Left ventricle myocardium inferior (tissue), 1 donor: Measurements from ENCODE around the gene XRCC4. TPM values are rescaled to one million over a fixed set of nuclear protein-coding genes. Genes with fewer than 3 reads are reported as not detected.

Experiments
- DNase-seq: peaks from one replicate; pipeline ENCODE4 v3.0.0-alpha.2; 2020
- H3K27ac ChIP-seq: fragments of 200-600 bp; replicated peaks from 2 replicates; pipeline ENCODE4 v1.8.0; 2021
- H3K27me3 ChIP-seq: fragments of 200-600 bp; 2 replicates; pipeline ENCODE4 v1.8.0; 2021; ENCODE audit warnings: low read depth
- H3K36me3 ChIP-seq: fragments of 200-600 bp; 2 replicates; pipeline ENCODE4 v1.8.0; 2021
- H3K4me1 ChIP-seq: fragments of 200-600 bp; 2 replicates; pipeline ENCODE4 v1.8.0; 2021
- H3K4me3 ChIP-seq: fragments of 200-600 bp; 2 replicates; pipeline ENCODE4 v1.8.0; 2021; ENCODE audit warnings: mild to moderate bottlenecking, moderate library complexity
- H3K9me3 ChIP-seq: fragments of 200-600 bp; replicated peaks from 2 replicates; pipeline ENCODE4 v1.8.0; 2021
- intact Hi-C: fragments of 100-400 bp; cut with micrococcal nuclease; formaldehyde crosslinking; loops from one replicate; pipeline ENCODE4 v1.11.0; 2022
- total RNA-seq: library from RNA; stranded (reverse); fragmentation: NEBNext Ultra II Directional; extraction: Animal tissue kit (Norgen Biotek cat#: 25700); gene quantifications from one replicate; pipeline ENCODE4 v1.2.1, GENCODE V29; 2021
- TF ChIP-seq, protein P1 (sequence below): fragments of 200-600 bp; IDR thresholded peaks from 2 replicates; pipeline ENCODE4 v1.8.0; 2021; ENCODE audit warnings: antibody characterized with exemption, mild to moderate bottlenecking, borderline replicate concordance
- donor health status: DM: no; HTN: yes; CAD: no; lungs with severe emphysema.

XRCC4 gene
- total RNA-seq, 1 donor from 2014 or later = 5.2 TPM

DNA sequence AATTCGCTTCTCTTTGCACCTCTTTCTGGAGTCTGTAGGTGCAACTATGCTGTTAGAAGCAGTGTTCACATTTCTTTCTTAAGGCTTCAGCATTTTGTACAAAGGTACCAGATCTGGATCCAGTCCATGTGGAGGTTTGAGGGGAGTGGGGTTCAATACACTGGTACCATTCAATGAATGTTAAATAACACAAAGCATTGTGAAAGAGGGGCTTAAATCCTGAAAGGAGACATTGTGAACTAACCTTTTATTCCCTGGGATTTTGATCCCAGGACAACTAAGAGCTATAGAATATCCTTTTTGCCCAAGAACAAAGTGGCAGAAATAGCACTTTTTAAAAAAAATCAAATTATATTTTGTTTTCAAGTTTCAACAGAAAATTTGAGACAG, 286.5 kb downstream of the XRCC4 start:
- Histone ChIP-seq H3K4me1 (no peaks in the 10 kb centered on the region), H3K27me3 (no peaks in the 10 kb centered on the region), H3K9me3 (peaks cover 14% of the 10 kb centered on the region), H3K27ac (no peak overlapping the region), H3K36me3 (no peaks in the 10 kb centered on the region), H3K4me3 (no peak overlapping the region)
- DNase-seq = no peak
- TF ChIP-seq, protein P1, sequence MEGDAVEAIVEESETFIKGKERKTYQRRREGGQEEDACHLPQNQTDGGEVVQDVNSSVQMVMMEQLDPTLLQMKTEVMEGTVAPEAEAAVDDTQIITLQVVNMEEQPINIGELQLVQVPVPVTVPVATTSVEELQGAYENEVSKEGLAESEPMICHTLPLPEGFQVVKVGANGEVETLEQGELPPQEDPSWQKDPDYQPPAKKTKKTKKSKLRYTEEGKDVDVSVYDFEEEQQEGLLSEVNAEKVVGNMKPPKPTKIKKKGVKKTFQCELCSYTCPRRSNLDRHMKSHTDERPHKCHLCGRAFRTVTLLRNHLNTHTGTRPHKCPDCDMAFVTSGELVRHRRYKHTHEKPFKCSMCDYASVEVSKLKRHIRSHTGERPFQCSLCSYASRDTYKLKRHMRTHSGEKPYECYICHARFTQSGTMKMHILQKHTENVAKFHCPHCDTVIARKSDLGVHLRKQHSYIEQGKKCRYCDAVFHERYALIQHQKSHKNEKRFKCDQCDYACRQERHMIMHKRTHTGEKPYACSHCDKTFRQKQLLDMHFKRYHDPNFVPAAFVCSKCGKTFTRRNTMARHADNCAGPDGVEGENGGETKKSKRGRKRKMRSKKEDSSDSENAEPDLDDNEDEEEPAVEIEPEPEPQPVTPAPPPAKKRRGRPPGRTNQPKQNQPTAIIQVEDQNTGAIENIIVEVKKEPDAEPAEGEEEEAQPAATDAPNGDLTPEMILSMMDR = no peak
- intact Hi-C loops = no loop called here

DNA sequence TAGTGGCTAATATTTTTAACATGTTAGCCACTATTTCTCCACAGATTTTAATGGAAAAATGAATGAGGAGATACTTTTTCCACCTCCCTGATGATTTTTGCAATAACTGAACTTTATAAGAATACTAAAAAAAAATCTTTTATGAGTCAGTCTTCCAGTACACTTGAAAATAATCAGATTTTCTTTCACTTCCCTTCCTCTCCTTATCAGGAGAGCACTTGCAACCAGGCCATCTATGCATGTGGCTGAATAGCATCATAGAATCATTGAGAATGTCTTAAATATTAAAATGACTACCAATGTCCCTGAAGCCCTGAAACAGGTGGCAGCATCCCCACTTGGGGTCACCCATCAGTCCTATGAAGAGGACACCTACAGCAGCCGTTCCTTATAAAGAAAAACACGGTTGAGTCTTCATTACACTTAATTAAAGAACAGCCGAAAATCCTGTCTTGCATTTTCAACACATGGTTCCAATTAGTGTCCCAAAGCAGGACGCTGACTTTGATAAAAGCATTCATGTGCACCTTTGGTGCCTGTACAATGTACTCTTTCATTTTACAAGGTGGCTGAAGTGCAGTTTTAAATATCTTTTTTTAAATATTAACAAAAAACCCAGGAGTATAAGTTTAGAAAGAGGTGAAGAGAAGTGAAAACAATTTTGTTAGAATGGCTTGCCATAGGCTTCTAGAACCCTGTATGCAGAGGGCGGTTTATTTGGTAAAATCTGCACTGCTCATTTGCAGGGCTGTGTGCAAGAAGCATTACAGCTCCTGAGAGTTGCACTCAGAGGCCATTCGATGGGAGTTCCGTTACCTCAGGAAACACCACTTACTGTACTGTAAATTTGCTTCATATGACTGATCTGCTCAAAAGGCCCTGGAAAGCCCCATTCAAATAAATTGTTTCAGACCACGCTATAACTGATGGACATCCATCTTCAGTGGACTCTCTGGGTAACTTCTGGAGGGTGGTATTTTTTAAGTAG, 287.3 kb downstream of the XRCC4 start:
- Histone ChIP-seq H3K36me3 (no peaks in the 10 kb centered on the region), H3K4me3 (no peak overlapping the region), H3K4me1 (no peaks in the 10 kb centered on the region), H3K27ac (no peak overlapping the region), H3K9me3 (peaks cover 14% of the 10 kb centered on the region), H3K27me3 (no peaks in the 10 kb centered on the region)
- intact Hi-C loops = no loop called here
- TF ChIP-seq, protein P1 = no peak
- no peak for DNase-seq

DNA sequence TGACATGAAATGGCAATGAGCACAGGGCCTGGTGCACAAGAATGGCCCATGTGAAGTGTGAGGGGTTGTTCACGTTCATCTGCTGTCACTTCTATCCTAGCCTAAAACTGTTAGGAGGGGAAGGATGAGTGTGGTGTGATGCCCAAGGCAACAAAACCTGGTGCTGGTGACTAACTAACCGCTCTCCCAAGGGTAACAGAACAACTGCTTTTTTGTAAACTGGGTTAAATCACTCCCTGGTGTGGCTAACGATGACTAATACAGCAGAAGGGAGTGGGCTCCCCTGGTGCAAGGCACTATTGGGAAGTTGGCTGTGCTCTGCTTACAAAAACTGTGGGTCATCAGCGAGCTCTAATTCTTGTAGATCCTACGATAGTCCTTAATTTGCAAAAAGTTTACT, 291.0 kb downstream of the XRCC4 start:
- TF ChIP-seq, protein P1 = no peak
- no peaks in the 10 kb centered on the region for H3K27me3 ChIP-seq
- DNase-seq = no peak
- H3K36me3 ChIP-seq = no peaks in the 10 kb centered on the region
- intact Hi-C loops = no loop called here
- H3K4me1 ChIP-seq = no peaks in the 10 kb centered on the region
- H3K9me3 ChIP-seq = no peaks in the 10 kb centered on the region
- H3K4me3 ChIP-seq = no peak overlapping the region
- H3K27ac ChIP-seq = no peak overlapping the region

DNA sequence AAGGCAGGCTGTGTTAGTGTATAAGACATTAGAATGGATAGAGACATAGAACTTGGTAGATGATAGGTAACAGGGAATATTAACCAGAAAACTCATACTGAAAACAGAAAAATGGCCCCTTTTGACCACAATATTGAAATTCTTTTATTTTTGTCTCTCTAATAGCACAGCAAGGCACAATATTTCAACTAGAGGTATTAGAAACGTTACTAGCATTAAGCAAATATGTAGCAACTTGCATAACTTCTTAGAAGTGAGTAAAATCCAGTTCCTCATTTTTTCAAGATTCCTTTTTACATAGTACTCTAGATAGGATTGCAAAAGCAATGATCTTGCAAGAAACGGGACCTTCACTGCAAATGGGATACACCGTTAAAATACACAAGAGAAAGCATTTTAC, 291.5 kb downstream of the XRCC4 start:
- H3K4me1 ChIP-seq = no peaks in the 10 kb centered on the region
- H3K9me3 ChIP-seq = no peaks in the 10 kb centered on the region
- TF ChIP-seq, protein P1 = no peak
- H3K27ac ChIP-seq = no peak overlapping the region
- no peak overlapping the region for H3K4me3 ChIP-seq
- no peaks in the 10 kb centered on the region for H3K36me3 ChIP-seq
- H3K27me3 ChIP-seq = no peaks in the 10 kb centered on the region
- DNase-seq = no peak
- intact Hi-C loops = no loop called here

DNA sequence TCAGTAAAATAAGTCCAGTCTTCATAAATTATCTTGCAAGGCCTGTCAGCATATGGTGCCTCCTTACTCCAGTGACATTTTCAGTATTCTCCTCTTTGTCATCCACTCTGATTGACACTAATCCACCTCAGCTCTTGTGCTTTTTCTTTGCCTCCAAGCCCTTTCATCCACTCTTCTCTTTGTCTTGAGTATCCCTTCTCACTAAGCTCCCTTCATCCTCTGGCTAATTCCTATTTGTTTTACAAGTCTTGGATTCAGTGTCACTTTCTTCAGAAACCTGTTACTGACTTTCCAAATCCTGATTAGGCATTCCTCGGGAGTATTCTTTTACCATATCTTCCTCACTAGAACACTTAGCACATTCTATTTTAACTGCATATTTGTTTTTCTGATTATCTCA, 293.6 kb downstream of the XRCC4 start:
- intact Hi-C loops = no loop called here
- no peaks in the 10 kb centered on the region for H3K9me3 ChIP-seq
- H3K4me3 ChIP-seq = no peak overlapping the region
- TF ChIP-seq, protein P1 = no peak
- H3K27me3 ChIP-seq = no peaks in the 10 kb centered on the region
- no peaks in the 10 kb centered on the region for H3K4me1 ChIP-seq
- no peak overlapping the region for H3K27ac ChIP-seq
- DNase-seq = no peak
- no peaks in the 10 kb centered on the region for H3K36me3 ChIP-seq
